ENCODE data around the gene PTK6.

PTK6 gene

DNA sequence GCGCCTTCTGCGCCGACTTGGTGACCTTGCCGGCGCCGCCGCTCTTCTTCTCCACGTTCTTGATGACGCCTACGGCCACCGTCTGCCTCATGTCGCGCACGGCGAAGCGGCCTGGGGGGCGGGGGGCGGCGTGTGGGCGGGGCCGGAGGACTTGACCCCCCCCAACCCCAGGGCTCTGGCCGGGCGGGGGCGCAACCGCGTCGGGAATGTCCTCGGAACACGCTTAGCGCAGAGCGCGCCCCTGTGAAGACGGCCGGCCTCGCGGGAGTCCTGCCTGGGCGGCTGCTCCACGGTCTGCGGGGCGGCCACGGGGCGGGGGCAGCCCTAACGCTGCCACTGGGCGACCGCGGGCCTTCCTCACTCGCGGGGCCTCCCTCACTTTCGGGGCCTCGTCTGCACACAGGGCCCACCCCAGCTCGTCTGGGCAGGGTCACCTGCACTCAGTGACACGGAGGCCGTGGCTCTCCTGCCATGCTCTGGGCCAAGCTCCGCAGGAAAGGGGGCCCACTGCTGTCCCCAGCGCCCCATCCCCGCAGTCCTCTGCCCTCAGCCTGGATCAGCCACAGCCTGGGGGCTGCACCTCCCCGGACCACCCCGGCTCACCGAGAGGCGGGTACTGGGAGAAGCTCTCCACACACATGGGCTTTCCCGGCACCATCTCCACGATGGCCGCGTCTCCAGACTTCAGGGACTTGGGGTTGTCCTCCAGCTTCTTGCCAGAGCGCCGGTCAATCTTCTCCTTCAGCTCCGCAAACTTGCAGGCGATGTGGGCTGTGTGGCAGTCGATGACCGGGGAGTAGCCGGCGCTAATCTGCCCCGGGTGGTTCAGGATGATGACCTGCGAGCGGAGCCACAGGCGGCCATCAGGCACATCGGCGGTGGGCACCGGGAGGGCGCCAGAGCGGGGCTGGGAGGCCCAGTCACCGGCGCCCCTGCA is 48.6 kb downstream of the PTK6 start:
- TF ChIP-seq, protein P1, sequence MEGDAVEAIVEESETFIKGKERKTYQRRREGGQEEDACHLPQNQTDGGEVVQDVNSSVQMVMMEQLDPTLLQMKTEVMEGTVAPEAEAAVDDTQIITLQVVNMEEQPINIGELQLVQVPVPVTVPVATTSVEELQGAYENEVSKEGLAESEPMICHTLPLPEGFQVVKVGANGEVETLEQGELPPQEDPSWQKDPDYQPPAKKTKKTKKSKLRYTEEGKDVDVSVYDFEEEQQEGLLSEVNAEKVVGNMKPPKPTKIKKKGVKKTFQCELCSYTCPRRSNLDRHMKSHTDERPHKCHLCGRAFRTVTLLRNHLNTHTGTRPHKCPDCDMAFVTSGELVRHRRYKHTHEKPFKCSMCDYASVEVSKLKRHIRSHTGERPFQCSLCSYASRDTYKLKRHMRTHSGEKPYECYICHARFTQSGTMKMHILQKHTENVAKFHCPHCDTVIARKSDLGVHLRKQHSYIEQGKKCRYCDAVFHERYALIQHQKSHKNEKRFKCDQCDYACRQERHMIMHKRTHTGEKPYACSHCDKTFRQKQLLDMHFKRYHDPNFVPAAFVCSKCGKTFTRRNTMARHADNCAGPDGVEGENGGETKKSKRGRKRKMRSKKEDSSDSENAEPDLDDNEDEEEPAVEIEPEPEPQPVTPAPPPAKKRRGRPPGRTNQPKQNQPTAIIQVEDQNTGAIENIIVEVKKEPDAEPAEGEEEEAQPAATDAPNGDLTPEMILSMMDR (conservative IDR thresholded peaks at IDR 0.05), result no peak
- H3K27ac ChIP-seq, result no peak overlapping the region

DNA sequence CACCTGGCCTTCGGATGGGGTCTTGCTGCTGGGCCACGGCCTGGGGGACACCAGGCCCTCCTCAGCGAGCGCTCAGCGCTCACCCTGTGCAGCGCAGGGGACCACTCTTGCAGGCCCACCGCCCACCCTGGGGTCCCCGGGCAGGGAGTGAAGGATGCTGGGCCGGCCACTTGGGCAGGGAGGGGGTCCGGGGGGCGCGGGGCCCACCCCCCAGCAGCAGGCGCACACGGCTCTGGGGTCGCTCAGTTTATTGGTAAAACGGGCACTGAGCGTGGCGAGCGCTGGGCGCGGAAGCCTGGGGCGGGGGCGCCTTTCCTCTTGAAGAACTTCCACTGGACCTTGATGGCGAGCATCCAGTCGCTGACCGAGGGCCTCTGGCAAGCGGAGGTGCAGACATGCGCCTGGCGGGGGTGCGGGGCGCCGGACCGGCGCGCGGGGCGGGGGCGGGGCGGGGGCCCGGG is 49.4 kb downstream of the PTK6 start:
- no peak overlapping the region for H3K27ac ChIP-seq
- TF ChIP-seq, protein P1 (conservative IDR thresholded peaks at IDR 0.05), result no peak

DNA sequence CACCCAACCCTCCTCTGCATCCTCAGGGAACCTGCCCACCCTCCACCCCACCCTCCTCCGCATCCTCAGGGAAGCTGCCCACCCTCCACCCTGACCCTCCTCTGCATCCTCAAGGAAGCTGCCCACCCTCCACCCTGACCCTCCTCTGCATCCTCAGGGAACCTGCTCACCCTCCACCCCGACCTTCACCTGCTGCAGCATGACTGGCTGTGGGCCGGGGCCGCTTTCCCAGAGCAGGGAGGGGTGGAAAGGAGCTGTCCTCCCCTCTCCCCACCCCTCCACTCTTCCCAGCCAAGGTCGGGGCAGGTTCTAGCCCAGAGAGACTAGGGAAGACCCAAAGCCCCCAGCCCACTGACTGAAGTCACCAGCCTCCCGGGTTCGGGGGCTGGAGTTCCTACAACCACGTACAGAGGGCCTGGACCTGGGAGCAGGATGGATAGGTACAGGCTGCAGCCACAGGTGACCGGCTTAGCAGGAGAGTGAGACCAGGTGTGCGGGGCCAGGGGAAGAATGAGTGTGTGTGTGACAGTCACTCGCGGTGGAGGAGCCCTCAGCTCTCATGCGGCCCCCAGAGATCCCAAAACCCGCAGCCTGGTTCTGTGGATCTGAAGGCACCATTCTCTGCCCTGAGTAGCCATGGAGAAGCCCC is 49.9 kb downstream of the PTK6 start:
- TF ChIP-seq, protein P1 (conservative IDR thresholded peaks at IDR 0.05), result no peak
- no peak overlapping the region for H3K27ac ChIP-seq

DNA sequence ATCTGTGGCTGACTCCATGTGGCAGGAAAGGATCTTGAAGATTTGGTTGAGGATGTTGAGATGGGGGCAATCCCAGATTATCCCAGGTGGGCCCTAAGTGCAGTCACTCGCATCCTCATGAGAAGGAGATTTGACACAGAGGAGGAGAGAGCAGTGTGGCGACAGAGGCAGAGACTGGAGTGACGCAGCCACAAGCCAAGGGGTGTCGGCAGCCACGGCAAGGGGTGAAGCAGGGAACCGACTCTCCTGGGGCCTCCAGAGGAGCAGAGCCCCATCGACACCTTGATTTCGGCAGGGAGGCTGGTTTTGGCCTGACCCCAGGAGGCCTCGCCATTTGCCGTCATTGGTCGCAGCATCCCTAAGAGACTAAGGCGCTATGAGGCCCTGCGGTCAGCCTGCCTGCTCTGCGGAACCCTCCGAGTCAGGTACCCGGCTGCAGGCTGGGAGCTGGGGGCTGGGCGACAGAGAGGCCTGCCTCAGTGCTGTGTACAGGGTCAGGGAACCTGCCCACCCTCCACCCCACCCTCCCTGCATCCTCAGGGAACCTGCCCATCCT is 50.8 kb downstream of the PTK6 start:
- no peak overlapping the region for H3K27ac ChIP-seq
- TF ChIP-seq, protein P1 (conservative IDR thresholded peaks at IDR 0.05), result no peak

DNA sequence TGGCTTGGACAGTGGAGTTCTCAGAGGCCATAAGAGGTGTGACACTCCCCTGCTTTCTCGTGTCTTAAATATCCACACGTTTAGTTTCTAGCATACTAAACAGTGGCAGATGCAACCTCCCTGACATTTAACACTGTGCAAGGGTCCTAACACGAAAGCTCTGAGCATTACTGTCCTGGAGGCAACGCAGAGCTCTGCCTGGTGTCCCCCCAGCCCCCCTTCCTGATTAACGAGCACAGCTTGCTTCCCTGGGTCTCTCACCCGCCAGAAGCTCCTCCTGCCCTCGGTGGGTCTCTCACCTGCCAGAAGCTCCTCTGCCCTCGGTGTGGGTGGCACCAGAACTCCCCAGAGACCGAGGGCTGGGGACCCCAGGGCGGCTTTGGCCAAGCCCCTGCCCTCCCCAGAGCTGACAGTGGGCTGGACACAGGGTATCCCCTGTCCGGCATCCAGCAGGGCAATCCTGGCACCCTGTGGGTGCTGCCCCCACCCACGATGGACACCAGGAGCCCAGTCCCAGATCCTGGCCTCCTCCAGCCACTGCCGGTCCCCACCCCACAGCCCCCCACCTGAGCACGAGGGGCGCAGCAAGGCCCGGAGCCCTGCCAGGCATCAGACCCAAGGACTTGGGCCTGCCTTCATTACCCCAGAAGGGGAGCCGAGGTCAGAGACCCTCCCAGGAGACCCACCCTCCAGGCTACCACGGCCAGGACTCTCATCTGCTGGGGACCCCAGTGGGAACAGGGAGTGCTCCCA is 52.3 kb downstream of the PTK6 start:
- TF ChIP-seq, protein P1 (conservative IDR thresholded peaks at IDR 0.05), result no peak
- H3K27ac ChIP-seq, result peak overlapping the region; percentile 19

DNA sequence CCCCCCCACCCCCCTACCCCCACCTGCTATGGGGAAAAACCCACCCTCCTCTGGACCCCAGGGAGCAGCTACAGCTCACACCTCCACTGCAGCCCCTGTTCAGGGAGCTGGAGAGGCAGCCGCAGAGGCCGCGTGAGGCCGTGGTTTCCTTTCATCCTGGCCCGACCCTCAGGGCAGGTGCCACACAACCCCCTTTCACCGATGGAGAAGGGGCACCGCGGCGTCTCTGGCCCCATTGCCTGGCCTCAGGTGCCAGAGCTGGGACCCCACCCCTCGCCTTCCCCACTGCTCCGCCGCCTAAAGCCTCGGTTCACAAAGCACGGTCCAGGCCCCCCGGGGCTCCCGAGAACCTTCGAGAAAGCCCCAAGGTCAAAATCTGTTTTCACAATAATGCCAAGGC is 52.9 kb downstream of the PTK6 start:
- TF ChIP-seq, protein P1 (conservative IDR thresholded peaks at IDR 0.05), result no peak
- H3K27ac ChIP-seq, result peak overlapping the region; percentile 19
